GM19468 (cell line): ENCODE data around the gene HBE1.
"Not testable (repeated sequence)": the region's sequence is repeated elsewhere in the genome, so short reads cannot be mapped to it uniquely, and the experiment has no call there.

Experiments used
- ATAC-seq: cut with Tn5 transposase; IDR thresholded peaks from one replicate; pipeline ENCODE4 v1.9.1; 2021; ENCODE audit warnings: mild to moderate bottlenecking, moderate library complexity, moderate number of reproducible peaks; ENCODE audit not compliant: unreplicated experiment; ENCODE audit errors: extremely low read depth

Gene HBE1

GRCh38 chr11:5254646-5255413 is 14.9 kb downstream of the HBE1 start, which contains the start of gene HBG2:
Gene HBG2 (minus strand): TSS chr11:5254781. CDS start chr11:5254728, 53 bp downstream.
- ATAC-seq, result not testable (repeated sequence)

GRCh38 chr11:5254023-5254422 is 15.7 kb downstream of the HBE1 start:
- not testable (repeated sequence) for ATAC-seq

GRCh38 chr11:5253440-5253839 is 16.3 kb downstream of the HBE1 start:
- ATAC-seq, result not testable (repeated sequence)

GRCh38 chr11:5252919-5253265 is 16.9 kb downstream of the HBE1 start:
- no peak for ATAC-seq

GRCh38 chr11:5252192-5252918 is 17.4 kb downstream of the HBE1 start:
- no peak for ATAC-seq

GRCh38 chr11:5251746-5252145 is 18.0 kb downstream of the HBE1 start:
- ATAC-seq, result no peak

- no peak for ATAC-seq
Observed at GRCh38 chr11:5250543-5251204, 19.1 kb downstream of the HBE1 start.

GRCh38 chr11:5249807-5250396 is 19.8 kb downstream of the HBE1 start, which contains the start of gene HBG1:
Gene HBG1 (minus strand): TSS chr11:5249857. CDS start chr11:5249804, 53 bp downstream.
- not testable (repeated sequence) for ATAC-seq

GRCh38 chr11:5248498-5248897 is 21.2 kb downstream of the HBE1 start:
- not testable (repeated sequence) for ATAC-seq

- no peak for ATAC-seq
Observed at GRCh38 chr11:5247472-5248192, 22.1 kb downstream of the HBE1 start.

GRCh38 chr11:5246772-5247471 is 22.8 kb downstream of the HBE1 start:
- ATAC-seq, result no peak

GRCh38 chr11:5245155-5245554 is 24.6 kb downstream of the HBE1 start:
- ATAC-seq, result no peak

- no peak for ATAC-seq
Observed at GRCh38 chr11:5243816-5244180, 25.9 kb downstream of the HBE1 start.

- no peak for ATAC-seq
Observed at GRCh38 chr11:5242933-5243815, 26.6 kb downstream of the HBE1 start.

- no peak for ATAC-seq
Observed at GRCh38 chr11:5242208-5242607, 27.5 kb downstream of the HBE1 start.

GRCh38 chr11:5241458-5241857 is 28.3 kb downstream of the HBE1 start:
- ATAC-seq, result no peak

GRCh38 chr11:5240458-5240857 is 29.3 kb downstream of the HBE1 start:
- no peak for ATAC-seq

GRCh38 chr11:5240056-5240455 is 29.7 kb downstream of the HBE1 start:
- ATAC-seq, result no peak
